RWPE2 (cell line): ENCODE measurements around the gene TSSK6.

Experiments
- ATAC-seq: fragments of 200-7000 bp; cut with Tn5 transposase; 3 replicates; pipeline ENCODE4 v1.9.1; 2021; ENCODE audit warnings: low read depth
- DNase-seq: peaks from one replicate; pipeline ENCODE4 v3.0.0-alpha.2; 2020; ENCODE audit warnings: low spot score
- H3K27ac ChIP-seq: fragments of 450-650 bp; 2 replicates; pipeline ENCODE4 v1.5.1; 2017; ENCODE audit warnings: mild to moderate bottlenecking; ENCODE audit not compliant: poor library complexity, severe bottlenecking
- H3K27me3 ChIP-seq: fragments of 250-450 bp; sonication (Bioruptor Pico); 2 replicates; pipeline ENCODE4 v1.5.1; 2021; ENCODE audit warnings: mild to moderate bottlenecking, moderate library complexity; ENCODE audit not compliant: insufficient read depth, poor library complexity, severe bottlenecking
- H3K36me3 ChIP-seq: fragments of 250-450 bp; sonication (Bioruptor Pico); 2 replicates; pipeline ENCODE4 v1.5.1; 2020; ENCODE audit warnings: low read depth, mild to moderate bottlenecking, moderate library complexity
- H3K4me1 ChIP-seq: fragments of 250-450 bp; sonication (Bioruptor Pico); 2 replicates; pipeline ENCODE4 v1.5.1; 2021; ENCODE audit warnings: mild to moderate bottlenecking, moderate library complexity; ENCODE audit not compliant: insufficient read depth, poor library complexity, severe bottlenecking
- H3K4me3 ChIP-seq: fragments of 250-450 bp; sonication (Bioruptor Pico); 2 replicates; pipeline ENCODE4 v1.5.1; 2021; ENCODE audit warnings: mild to moderate bottlenecking, moderate library complexity; ENCODE audit not compliant: severe bottlenecking
- H3K9me3 ChIP-seq: fragments of 250-450 bp; sonication (Bioruptor Pico); 2 replicates; pipeline ENCODE4 v1.5.1; 2021; ENCODE audit warnings: mild to moderate bottlenecking, moderate library complexity; ENCODE audit not compliant: severe bottlenecking
- CTCF ChIP-seq: fragments of 450-650 bp; IDR thresholded peaks from one replicate; pipeline ENCODE4 v1.5.1; 2017; ENCODE audit warnings: mild to moderate bottlenecking, moderate library complexity; ENCODE audit not compliant: poor library complexity, severe bottlenecking

The TSSK6 gene

GRCh38 chr19:19506592-19506991, 8.8 kb downstream of the TSSK6 start:
- no peak overlapping the region for H3K4me3 ChIP-seq
- no peak for DNase-seq

GRCh38 chr19:19505669-19506326, 9.6 kb downstream of the TSSK6 start:
- ATAC-seq: no peak
- peaks cover 37% of the 10 kb centered on the region for H3K36me3 ChIP-seq

More at GRCh38 chr19:19506592-19506991, 8.8 kb downstream of the TSSK6 start:
- peaks cover 29% of the 10 kb centered on the region for H3K36me3 ChIP-seq
- no peaks in the 10 kb centered on the region for H3K27me3 ChIP-seq
- H3K4me1 ChIP-seq: no peaks in the 10 kb centered on the region
- no peak for TF ChIP-seq CTCF
- ATAC-seq: no peak
- H3K9me3 ChIP-seq: no peaks in the 10 kb centered on the region
- no peak overlapping the region for H3K27ac ChIP-seq

GRCh38 chr19:19504754-19505668, 10.3 kb downstream of the TSSK6 start:
- TF ChIP-seq CTCF: no peak
- Histone ChIP-seq H3K27me3 (no peaks in the 10 kb centered on the region), H3K27ac (no peak overlapping the region), H3K4me1 (no peaks in the 10 kb centered on the region), H3K4me3 (no peak overlapping the region), H3K36me3 (peaks cover 45% of the 10 kb centered on the region), H3K9me3 (no peaks in the 10 kb centered on the region)
- ATAC-seq (no peak), DNase-seq (no peak)

More at GRCh38 chr19:19505669-19506326, 9.6 kb downstream of the TSSK6 start:
- Histone ChIP-seq H3K9me3 (no peaks in the 10 kb centered on the region), H3K4me1 (no peaks in the 10 kb centered on the region), H3K27me3 (no peaks in the 10 kb centered on the region), H3K27ac (no peak overlapping the region), H3K4me3 (no peak overlapping the region)
- no peak for TF ChIP-seq CTCF
- DNase-seq: no peak

- no peak overlapping the region for H3K27ac ChIP-seq
- H3K36me3 ChIP-seq: peaks cover 60% of the 10 kb centered on the region
- H3K9me3 ChIP-seq: no peaks in the 10 kb centered on the region
- no peak for ATAC-seq
- no peaks in the 10 kb centered on the region for H3K27me3 ChIP-seq
- TF ChIP-seq CTCF: no peak
- no peak overlapping the region for H3K4me3 ChIP-seq
- no peak for DNase-seq
- H3K4me1 ChIP-seq: no peaks in the 10 kb centered on the region
These were observed 12.3 kb downstream of the TSSK6 start for GRCh38 chr19:19502808-19503602.
